GM12872 (cell line): ENCODE results near the gene OR2V2.
"Not testable (repeated sequence)": the region's sequence is repeated elsewhere in the genome, so short reads cannot be mapped to it uniquely, and the experiment has no call there.

ENCODE experiments used
- CTCF ChIP-seq: IDR thresholded peaks from 3 replicates; pipeline ENCODE4 v1.5.1; 2011; ENCODE audit warnings: low read depth, mild to moderate bottlenecking, low read length, moderate library complexity; ENCODE audit not compliant: insufficient read depth

OR2V2 gene

GRCh38 chr5:181146927-181147636 is at the start of gene OR2V2:
Gene OR2V2 (plus strand): TSS chr5:181147586. CDS start chr5:181154943, 7,357 bp downstream.
- not testable (repeated sequence) for TF ChIP-seq CTCF

- TF ChIP-seq CTCF, result no peak
Observed at GRCh38 chr5:181098762-181099601, 48.4 kb upstream of the OR2V2 start.

DNA sequence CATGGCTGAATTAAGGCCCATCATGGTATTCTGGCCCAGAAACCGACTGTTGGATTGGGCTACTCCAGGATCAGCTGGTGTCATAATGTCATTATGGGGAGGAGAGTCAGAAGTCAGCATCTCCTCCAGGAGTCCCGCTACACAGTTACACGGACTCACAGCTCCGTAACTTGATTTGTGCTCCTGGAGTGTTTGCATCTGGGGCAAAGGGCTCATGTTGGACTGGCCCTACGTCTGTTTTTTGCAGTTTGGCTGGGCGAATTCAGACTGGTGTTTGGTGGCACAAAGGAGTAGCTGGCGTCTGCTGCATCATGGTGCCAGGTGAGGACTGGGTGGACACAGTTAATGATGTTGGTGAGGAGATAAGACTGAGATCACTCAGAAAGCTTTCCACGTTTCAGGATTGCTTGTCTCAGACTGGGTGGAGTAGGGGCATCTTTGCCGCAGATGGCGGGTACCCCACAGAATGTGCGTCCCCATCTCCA is 47.7 kb upstream of the OR2V2 start:
- no peak for TF ChIP-seq CTCF

GRCh38 chr5:181100121-181100875 is 47.1 kb upstream of the OR2V2 start:
- TF ChIP-seq CTCF, result no peak

DNA sequence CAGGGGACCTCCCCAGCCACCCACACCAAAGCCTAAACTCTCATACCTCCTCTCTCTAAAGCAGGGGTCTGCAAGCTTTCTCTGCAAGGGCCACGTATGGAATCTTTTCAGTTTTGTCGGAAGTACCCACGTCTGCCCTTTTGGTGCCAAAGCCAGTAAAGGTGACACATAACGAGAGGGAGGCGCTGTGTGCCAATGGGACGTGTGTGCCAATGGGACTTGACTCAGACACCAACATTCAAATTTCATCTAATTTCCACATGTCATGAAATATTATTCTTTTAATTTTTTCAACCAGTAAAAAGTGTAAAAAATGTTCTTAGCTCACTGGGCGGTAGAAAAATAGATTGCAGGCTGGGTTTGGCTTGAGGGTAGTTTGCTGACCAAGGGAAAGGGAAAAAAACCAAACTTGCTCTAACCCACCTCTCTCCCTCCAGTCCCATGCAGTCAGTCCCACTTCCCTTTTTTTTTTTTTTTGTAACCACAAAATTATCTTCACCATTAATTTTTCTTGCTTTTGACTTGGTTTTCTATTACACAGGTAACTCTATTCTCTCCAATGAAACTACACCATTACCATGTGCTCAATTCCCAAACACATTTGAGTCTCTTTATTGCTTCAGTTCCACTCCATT is 41.9 kb upstream of the OR2V2 start:
- no peak for TF ChIP-seq CTCF

- TF ChIP-seq CTCF, result no peak
Observed at GRCh38 chr5:181107699-181108098, 39.7 kb upstream of the OR2V2 start.
